Endothelial cell of umbilical vein (primary cell): ENCODE measurements around the gene IPO5. TPM values are rescaled to one million over a fixed set of nuclear protein-coding genes. Genes with fewer than 3 reads are reported as not detected.

ENCODE experiments used
- BruUV-seq: library from RNA; stranded (reverse); fragments of 400-500 nt; replicated peaks from 2 replicates; lab custom pipeline; 2021; lab: Mats Ljungman, UMichigan
- CTCF ChIA-PET: fragments of 300-600, 350-600 bp; sonication (Branson Sonifier 250); formaldehyde crosslinking; loops from one replicate; lab custom pipeline; 2021; ENCODE audit warnings: antibody characterized with exemption, inconsistent platforms; lab: Charles Lee
- POLR2A ChIA-PET: fragments of 300-600, 350-600 bp; sonication (Branson Sonifier 250); formaldehyde crosslinking; loops from one replicate; lab custom pipeline; 2021; ENCODE audit warnings: antibody characterized with exemption, inconsistent platforms; lab: Charles Lee
- DNase-seq: peaks from one replicate; pipeline ENCODE4 v3.0.0-alpha.2; 2011; ENCODE audit warnings: low read depth, low spot score
- FAIRE-seq: peaks from 2 replicates; lab custom pipeline; 2011; peaks lifted over from hg19 to GRCh38; lab: Jason Lieb, UNC
- H2AFZ ChIP-seq: 2 replicates; pipeline ENCODE4 v1.6.0; 2012; ENCODE audit warnings: low read depth, low read length, control low read depth, inconsistent platforms
- H3K27ac ChIP-seq: 2 replicates; pipeline ENCODE4 v1.5.1; 2011; ENCODE audit warnings: low read depth, mild to moderate bottlenecking, control low read depth, low read length, moderate library complexity; ENCODE audit not compliant: insufficient read depth
- H3K27me3 ChIP-seq, 2 experiments: 2 replicates each; pipeline versions ENCODE4 v1.6.0 to v1.6.1; 2011; ENCODE audit warnings: low read length in 2 of 2, mixed read lengths in 1 of 2; ENCODE audit not compliant: control insufficient read depth in 2 of 2, insufficient read depth in 2 of 2
- H3K36me3 ChIP-seq, 2 experiments: 2 replicates in 1 of 2; 3 replicates in 1 of 2; pipeline ENCODE4 v1.5.1; 2011; ENCODE audit warnings: low read length in 2 of 2, mild to moderate bottlenecking in 1 of 2, moderate library complexity in 1 of 2; ENCODE audit not compliant: control insufficient read depth in 2 of 2, insufficient read depth in 2 of 2; ENCODE audit errors: extremely low read depth in 1 of 2
- H3K4me1 ChIP-seq: 3 replicates; pipeline ENCODE4 v1.5.1; 2011; ENCODE audit warnings: mild to moderate bottlenecking, low read length; ENCODE audit not compliant: control insufficient read depth, insufficient read depth; ENCODE audit errors: extremely low read depth
- H3K4me2 ChIP-seq: 2 replicates; pipeline ENCODE4 v1.6.1; 2011; ENCODE audit warnings: low read length, control low read depth, mixed read lengths; ENCODE audit not compliant: insufficient read depth
- H3K4me3 ChIP-seq, 3 experiments: fragments of 200-600 bp in 1 of 3; sonication (generic), shearing (Covaris generic) in 1 of 3; replicated peaks in 1 of 3; 2 replicates each; pipeline ENCODE4 v1.5.1; 2011 to 2016; ENCODE audit warnings: control low read depth in 3 of 3, low read length in 3 of 3, mild to moderate bottlenecking in 2 of 3, inconsistent platforms in 1 of 3, low read depth in 1 of 3, moderate library complexity in 1 of 3; ENCODE audit not compliant: insufficient read depth in 1 of 3
- H3K79me2 ChIP-seq: 2 replicates; pipeline ENCODE4 v1.6.0; 2012; ENCODE audit warnings: low read length, inconsistent platforms; ENCODE audit not compliant: control insufficient read depth, insufficient read depth
- H3K9ac ChIP-seq: replicated peaks from 2 replicates; pipeline ENCODE3; 2011; ENCODE audit warnings: low read length, control low read depth; ENCODE audit not compliant: insufficient read depth; ENCODE audit errors: extremely low read depth
- H3K9me1 ChIP-seq: replicated peaks from 3 replicates; pipeline ENCODE4 v1.6.0; 2011; ENCODE audit warnings: mild to moderate bottlenecking, low read length; ENCODE audit not compliant: control insufficient read depth, insufficient read depth; ENCODE audit errors: extremely low read depth
- H3K9me3 ChIP-seq: replicated peaks from 2 replicates; pipeline ENCODE4 v1.5.1; 2012; ENCODE audit warnings: low read length, inconsistent platforms; ENCODE audit not compliant: control insufficient read depth, insufficient read depth
- H4K20me1 ChIP-seq: replicated peaks from 2 replicates; pipeline ENCODE3; 2011; ENCODE audit warnings: mild to moderate bottlenecking, low read length; ENCODE audit not compliant: control insufficient read depth, insufficient read depth; ENCODE audit errors: extremely low read depth
- CTCF ChIP-seq, 2 donors: IDR thresholded peaks; 1 replicate in 1 of 2; 2 replicates in 1 of 2; pipeline ENCODE4 v1.5.1; 2011; ENCODE audit warnings: low read length in 2 of 2, mild to moderate bottlenecking in 2 of 2, moderate library complexity in 2 of 2, control low read depth in 1 of 2, inconsistent platforms in 1 of 2, low read depth in 1 of 2; ENCODE audit not compliant: insufficient read depth in 1 of 2; ENCODE audit errors: extremely low read depth in 1 of 2
- EZH2 ChIP-seq: IDR thresholded peaks from 2 replicates; pipeline ENCODE4 v1.6.1; 2012; ENCODE audit warnings: borderline replicate concordance, low read depth, mild to moderate bottlenecking, moderate library complexity, low read length, inconsistent platforms; ENCODE audit not compliant: severe bottlenecking
- FOS ChIP-seq: IDR thresholded peaks from 2 replicates; pipeline ENCODE4 v1.6.1; 2011; ENCODE audit warnings: mild to moderate bottlenecking, low read length, moderate library complexity, borderline replicate concordance; ENCODE audit not compliant: insufficient read depth
- GATA2 ChIP-seq: IDR thresholded peaks from 2 replicates; pipeline ENCODE4 v1.7.0; 2011; ENCODE audit warnings: low read depth, mild to moderate bottlenecking, moderate library complexity, mixed read lengths, low read length; ENCODE audit not compliant: insufficient read length, insufficient read depth
- JUN ChIP-seq: IDR thresholded peaks from 2 replicates; pipeline ENCODE4 v1.6.1; 2011; ENCODE audit warnings: borderline replicate concordance, low read depth; ENCODE audit not compliant: insufficient read length, insufficient read depth
- MYC ChIP-seq: IDR thresholded peaks from one replicate; pipeline ENCODE4 v1.6.1; 2011; ENCODE audit warnings: mild to moderate bottlenecking, low read depth, low read length
- POLR2A ChIP-seq: IDR thresholded peaks from 2 replicates; pipeline ENCODE4 v1.6.1; 2012; ENCODE audit warnings: low read depth, mild to moderate bottlenecking, control low read depth, low read length
- POLR2AphosphoS5 ChIP-seq: IDR thresholded peaks from 2 replicates; pipeline ENCODE4 v1.6.1; 2012; ENCODE audit warnings: low read depth, mild to moderate bottlenecking, control low read depth, low read length, moderate library complexity; ENCODE audit not compliant: insufficient read depth
- dilution Hi-C: fragments of 300-500 bp; cut with MboI; formaldehyde crosslinking; loops from one replicate; pipeline ENCODE4 v1.15.0; 2019; ENCODE audit warnings: low sequenced_read_pairs; ENCODE audit not compliant: extremely low pct_ligation_motif_present
- intact Hi-C: fragments of 100-400 bp; cut with micrococcal nuclease; formaldehyde crosslinking; loops from one replicate; pipeline ENCODE4 v1.10.0; 2022
- polyA plus RNA-seq, 4 experiments: library from polyadenylated mRNA; depleted of rRNA in 3 of 4; stranded (reverse) in 3 of 4; unstranded in 1 of 4; fragments of >200 nt; gene quantifications; 2 replicates each; pipeline versions ENCODE4 v1.2.1 to v1.2.3, GENCODE V29; 2011 to 2012; ENCODE audit warnings: missing spikeins in 1 of 4
- total RNA-seq: library from RNA; stranded (reverse); gene quantifications from 2 replicates; pipeline ENCODE4 v1.2.3, GENCODE V29; 2021

The IPO5 gene
- total and polyA plus RNA-seq, 2 donors (not counting 3 experiments of a cell fraction or from before 2014, with no cell fraction given) = 50.4 to 183 TPM

- H3K4me3 ChIP-seq = no peak overlapping the region
- POLR2A ChIA-PET = no interaction called here
- TF ChIP-seq FOS (no peak), JUN (no peak), MYC (no peak), POLR2AphosphoS5 (no peak), CTCF (IDR thresholded peaks at IDR 0.05; ENCODE audit: extremely low read depth in 1 of 2, insufficient read depth in 1 of 2, low read depth in 1 of 2, low read length in 2 of 2) (no peak), POLR2A (no peak)
- H3K9me3 ChIP-seq = no peaks in the 10 kb centered on the region
- H3K27ac ChIP-seq = no peak overlapping the region
- H2AFZ ChIP-seq = no peak overlapping the region
- peaks cover 4% of the 10 kb centered on the region for H3K4me1 ChIP-seq
- no peaks in the 10 kb centered on the region for H3K27me3 ChIP-seq
- peaks cover 0 to 7% of the 10 kb centered on the region in 2 experiments for H3K36me3 ChIP-seq
- no TSS peak for BruUV-seq
- CTCF ChIA-PET = interaction anchor here (1.0 to 3.0 kb wide), 4 partner anchors 11 to 647 kb away, joined by 3 to 8 read pairs (median 5); no protein-coding TSS in a partner anchor
- H3K9ac ChIP-seq = no peak overlapping the region
- no peaks in the 10 kb centered on the region for H3K79me2 ChIP-seq
- H3K4me2 ChIP-seq = no peak overlapping the region
- DNase-seq (peak; percentile 20), FAIRE-seq (no peak)
- H3K9me1 ChIP-seq = no peaks in the 10 kb centered on the region
- dilution Hi-C loops (no loop called here), intact Hi-C loops (no loop called here)
- no peaks in the 10 kb centered on the region for H4K20me1 ChIP-seq
These were observed 73.0 kb downstream of the IPO5 start for GRCh38 chr13:98026457-98026857.

- Histone ChIP-seq H3K4me3 (no peak overlapping the region), H3K27ac (no peak overlapping the region), H3K9ac (no peak overlapping the region), H3K27me3 (no peaks in the 10 kb centered on the region), H3K36me3 (no peaks in the 10 kb centered on the region), H4K20me1 (no peaks in the 10 kb centered on the region), H3K79me2 (no peaks in the 10 kb centered on the region), H3K4me1 (no peaks in the 10 kb centered on the region), H3K9me1 (no peaks in the 10 kb centered on the region), H3K9me3 (no peaks in the 10 kb centered on the region), H3K4me2 (no peak overlapping the region), H2AFZ (no peak overlapping the region)
- dilution Hi-C loops = no loop called here
- intact Hi-C loops = no loop called here
- no peak for DNase-seq
- ChIA-PET CTCF (interaction anchor here (3.4 to 3.6 kb wide), 2 partner anchors 622 to 640 kb away, joined by 27 to 42 read pairs; no protein-coding TSS in a partner anchor), POLR2A (no interaction called here)
- TF ChIP-seq FOS (no peak), MYC (no peak), JUN (no peak), EZH2 (no peak), CTCF (IDR thresholded peaks at IDR 0.05; ENCODE audit: extremely low read depth in 1 of 2, insufficient read depth in 1 of 2, low read depth in 1 of 2, low read length in 2 of 2) (no peak), GATA2 (no peak)
- no peak for FAIRE-seq
- no TSS peak for BruUV-seq
These were observed 78.7 kb downstream of the IPO5 start for GRCh38 chr13:98032168-98032567.
